T-helper 1 cell treated with Interleukin-12 subunit alpha and Interleukin-12 subunit beta and Interleukin-4 antibody, amounts not matched to agents 30 ng/mL and 1 ng/mL, for 36 hours (primary cell): ENCODE results near the gene RPA1. TPM values are rescaled to one million over a fixed set of nuclear protein-coding genes. Genes with fewer than 3 reads are reported as not detected.
"Not testable (repeated sequence)": the region's sequence is repeated elsewhere in the genome, so short reads cannot be mapped to it uniquely, and the experiment has no call there.

Source experiments
- intact Hi-C: fragments of 100-400 bp; cut with micrococcal nuclease; formaldehyde crosslinking; loops from one replicate; pipeline ENCODE4 v1.15.1; 2024
- total RNA-seq: library from RNA; stranded (reverse); gene quantifications from 2 replicates; pipeline ENCODE4 v1.2.3, GENCODE V29; 2022

RPA1 gene
- total RNA-seq: 260 and 281 TPM in 2 replicates

DNA sequence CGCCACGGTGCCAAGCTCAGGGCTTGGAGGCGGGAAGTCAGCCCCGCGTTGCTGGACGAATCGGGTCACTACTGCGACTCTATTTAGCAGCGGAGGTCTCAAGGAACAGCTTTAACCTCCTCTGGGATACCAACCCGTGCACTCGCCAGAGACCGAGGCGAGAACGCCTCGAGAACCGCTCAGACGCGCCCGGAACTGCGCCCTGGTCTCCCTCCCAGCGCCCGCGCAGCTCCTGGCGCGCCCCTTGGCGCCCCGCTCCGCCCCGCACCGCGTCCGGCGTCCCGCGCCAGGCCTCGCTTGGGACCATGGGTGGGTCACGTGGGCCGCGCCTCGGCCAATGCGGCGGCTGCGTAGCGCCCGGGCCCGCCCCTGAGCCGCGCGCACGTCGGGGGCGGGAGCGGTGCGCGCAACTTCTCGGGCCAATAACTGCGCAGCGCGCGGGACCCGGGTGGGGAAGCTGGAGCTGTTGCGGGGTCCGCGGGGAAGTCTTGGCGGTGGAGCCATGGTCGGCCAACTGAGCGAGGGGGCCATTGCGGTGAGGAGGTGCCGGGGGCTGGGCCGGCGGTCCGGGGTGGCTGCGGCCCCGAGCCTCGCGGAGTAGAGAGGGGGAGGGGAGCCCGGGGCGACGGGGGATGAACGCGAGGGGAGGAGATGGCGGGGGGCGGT is at the start of gene RPA1, which contains the start of gene SMYD4:
Gene RPA1, plus strand, starts transcription at position 414 of the 666 bp plus-strand sequence. Its CDS starts 89 bp downstream, at position 503.
Gene SMYD4, minus strand, starts transcription at position 311 of the 666 bp plus-strand sequence. CDS start 1,908 bp downstream, outside the sequence.
- intact Hi-C loops: loop anchor here (1.0 to 2.0 kb wide), 5 partner anchors 41 to 201 kb away; partner anchors contain the start of genes DPH1 and RILP

DNA sequence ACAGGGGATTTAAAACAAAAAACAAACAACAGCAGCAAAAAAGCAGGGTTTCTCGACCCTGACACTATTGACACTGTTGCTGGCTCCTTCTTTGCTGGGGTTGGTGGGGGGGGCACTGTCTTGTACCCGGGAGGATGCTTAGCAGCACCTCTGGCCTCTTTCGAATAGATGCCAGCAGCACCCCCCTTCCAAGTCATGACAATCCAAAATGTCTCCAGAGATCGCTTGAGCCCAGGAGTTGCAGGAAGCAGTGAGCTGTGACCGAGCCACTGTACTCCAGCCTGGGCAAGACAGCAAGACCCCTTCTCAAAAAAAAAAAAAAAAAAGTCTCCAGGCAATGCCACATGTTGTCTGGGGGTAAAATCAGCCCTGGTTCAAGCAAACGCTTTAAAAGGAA is 47.6 kb upstream of the RPA1 start:
- intact Hi-C loops: no loop called here

DNA sequence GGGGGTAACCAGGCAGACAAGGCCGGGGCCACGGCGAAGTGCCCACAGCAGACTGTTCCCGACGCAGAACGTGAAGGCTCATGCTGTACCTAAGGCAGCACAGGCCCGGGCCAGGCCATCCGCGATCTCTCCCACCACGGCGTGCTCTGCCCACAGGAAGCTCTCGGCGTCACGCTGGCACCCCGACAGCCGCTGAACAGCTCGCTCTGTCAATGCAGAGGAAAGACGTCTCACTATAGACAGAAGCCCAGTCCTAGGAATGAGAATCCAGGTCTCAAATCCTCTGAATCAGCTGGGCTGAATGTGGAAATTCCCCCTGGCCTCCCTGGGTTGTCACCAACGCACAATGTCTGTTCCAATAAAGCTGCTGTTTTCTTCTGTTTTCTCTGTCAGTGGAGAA is 46.5 kb upstream of the RPA1 start:
- intact Hi-C loops: no loop called here

DNA sequence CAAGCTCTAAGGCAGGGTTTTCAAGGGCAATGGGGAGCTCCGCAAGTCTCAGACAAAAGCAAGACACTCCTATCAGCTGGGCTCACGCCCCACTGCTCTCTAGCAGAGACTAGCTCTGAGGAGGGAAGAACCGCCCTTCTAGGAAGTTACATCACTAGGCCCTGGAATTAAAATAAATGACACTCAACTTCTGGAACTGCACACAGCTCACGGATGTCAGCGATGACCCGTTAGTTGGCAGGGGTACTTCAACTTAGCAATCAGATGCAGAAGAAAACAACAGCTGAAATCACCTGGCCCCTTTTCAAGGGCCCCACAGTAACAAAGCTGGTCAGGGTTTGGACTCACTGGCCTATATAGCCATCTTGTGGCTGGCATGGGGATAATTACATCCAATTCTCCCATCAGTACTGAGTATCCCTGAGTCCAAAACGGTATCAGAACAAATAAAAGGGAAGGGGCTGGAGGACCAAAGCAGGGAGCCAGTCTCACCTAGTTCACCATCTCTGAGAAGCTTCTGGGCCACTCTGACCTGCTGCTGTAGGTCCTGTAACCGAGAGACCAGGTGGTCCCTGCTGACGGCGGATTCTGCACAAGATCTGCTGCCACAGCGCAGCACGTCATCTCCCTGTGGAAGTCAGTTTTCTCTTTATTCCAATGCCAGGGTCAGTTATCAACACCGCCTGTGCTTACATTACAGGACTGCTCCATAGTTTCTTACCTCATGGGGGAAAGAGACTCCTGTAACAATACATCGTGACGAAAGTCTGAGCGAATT is 45.8 kb upstream of the RPA1 start:
- intact Hi-C loops: loop anchor here (1.0 kb wide), 3 partner anchors 20 to 115 kb away; no protein-coding TSS in a partner anchor

DNA sequence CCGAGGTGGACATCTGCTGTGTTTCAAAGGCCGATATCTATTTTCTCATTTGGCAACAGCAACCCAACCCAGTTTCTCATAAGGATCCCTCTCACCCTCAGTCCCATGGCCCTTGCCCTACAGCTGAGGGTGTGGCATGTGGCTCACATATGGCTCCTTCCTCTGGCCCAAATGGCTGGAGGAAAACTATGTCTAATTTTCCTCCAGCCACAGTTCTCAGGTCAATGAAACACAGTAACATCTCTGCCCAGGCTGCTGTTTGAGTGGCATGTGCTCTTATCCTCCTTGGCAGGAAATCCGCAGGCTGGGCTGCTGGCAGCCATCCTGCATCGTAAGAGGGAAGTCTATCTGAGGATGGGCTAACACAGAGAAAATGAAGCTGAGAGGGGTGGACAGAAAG is 43.9 kb upstream of the RPA1 start:
- intact Hi-C loops: no loop called here

DNA sequence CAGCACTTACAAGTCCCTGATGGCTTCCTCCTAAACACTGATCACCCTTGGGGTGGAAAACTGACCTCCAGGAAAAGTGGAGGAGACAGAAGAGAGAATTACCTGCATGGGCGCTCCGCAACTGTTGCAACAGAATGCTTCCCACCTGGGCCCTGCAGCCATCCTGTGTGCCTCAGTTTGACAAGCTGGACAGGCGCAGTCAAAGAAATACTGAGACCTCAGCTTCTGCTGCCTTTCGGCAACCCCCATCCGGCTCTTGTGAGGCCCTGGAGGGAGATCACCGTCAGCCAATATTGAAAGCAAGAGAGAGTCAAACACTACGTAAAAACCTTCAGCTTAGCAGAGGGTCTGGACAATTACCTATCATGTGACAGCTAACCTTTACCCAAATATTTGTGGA is 43.1 kb upstream of the RPA1 start:
- intact Hi-C loops: no loop called here

DNA sequence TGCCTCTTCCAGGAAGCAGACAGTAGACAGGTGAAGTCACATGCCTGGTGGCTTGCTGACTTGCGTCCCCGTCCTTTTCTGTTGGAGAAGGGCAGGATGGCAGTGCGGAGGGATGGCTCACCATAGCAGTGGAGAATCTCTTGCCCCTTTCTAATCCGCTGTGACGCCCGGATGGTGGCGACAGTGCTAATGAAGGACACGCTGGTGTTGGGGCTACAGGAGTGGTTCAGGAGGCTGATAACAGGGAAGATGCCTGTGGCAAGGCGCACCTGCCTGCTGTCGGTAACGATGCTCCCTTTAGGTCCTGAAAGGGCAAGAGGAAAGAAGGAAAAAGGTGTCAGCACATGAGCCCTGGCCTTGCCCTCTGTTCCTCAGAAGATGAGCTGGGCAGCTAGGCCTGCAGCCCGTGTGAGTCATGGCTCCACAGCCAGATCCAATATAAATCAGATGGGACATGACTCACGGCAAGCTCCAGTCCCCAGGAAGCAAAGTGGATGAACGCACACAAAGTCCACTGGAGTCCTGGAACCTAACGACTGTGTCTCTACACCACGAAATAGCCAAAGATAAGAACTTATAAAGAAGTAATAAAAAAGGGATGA is 42.4 kb upstream of the RPA1 start:
- intact Hi-C loops: no loop called here

DNA sequence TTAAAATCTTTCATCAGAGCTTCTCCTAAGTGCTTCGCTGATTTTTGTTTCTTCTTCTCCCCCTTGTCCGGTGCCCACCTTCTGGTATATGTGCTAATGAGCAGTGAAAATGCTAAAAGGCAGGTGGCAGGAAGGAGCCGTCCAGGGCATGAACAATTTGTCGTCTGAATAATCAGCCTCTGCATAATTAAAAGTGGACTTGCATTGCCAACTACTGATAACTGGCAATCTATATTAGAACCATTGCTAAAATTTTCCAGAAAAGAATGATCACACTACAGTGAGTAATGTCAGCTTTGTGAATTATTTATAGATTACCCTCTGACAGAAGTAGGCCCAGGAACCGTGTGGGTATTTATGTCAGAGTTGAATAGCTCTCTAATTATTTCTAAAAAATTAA is 39.9 kb upstream of the RPA1 start:
- intact Hi-C loops: no loop called here

DNA sequence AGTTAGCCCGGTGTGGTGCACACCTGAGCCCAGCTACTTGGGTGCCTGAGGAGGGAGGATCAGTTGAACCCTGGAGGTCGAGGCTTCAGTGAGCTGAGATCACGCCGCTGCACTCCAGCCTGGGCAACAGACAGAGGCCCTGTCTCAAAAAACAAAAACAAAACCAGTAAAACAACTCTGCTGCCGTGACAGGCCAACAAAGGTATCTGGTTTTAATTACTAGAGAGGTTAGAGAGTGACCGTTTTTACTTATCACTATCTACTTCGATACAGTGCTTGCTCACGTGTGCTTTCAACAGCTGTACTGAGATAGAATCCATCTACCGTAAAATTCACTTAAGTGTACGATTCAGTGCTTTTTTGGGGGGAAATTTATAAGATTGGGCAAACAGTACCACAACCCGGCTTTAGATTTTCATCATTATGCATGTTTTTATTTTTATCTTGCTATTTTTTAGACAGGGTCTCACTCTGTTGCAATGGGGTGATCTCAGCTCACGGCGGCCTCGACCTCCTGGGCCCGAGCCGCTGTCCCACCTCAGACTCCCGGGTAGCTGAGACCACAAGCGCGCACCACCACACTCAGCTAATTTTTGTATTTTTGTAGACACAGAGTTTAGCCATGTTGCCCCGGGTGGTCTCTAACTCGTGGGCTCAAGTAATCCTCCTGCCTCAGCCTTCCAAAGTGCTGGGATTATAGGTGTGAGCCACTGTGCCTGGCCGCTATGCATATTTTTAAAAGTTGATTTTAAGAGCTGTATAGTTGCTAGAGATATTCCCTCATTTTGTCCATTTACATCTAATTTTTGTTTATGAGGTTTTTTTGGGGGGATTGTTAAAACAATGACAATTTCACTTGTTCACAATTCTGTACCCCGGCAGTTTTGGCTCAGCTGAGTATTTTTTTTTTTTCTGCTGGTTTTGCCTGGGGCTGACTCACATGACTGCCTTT is 37.0 kb upstream of the RPA1 start:
- intact Hi-C loops: no loop called here

DNA sequence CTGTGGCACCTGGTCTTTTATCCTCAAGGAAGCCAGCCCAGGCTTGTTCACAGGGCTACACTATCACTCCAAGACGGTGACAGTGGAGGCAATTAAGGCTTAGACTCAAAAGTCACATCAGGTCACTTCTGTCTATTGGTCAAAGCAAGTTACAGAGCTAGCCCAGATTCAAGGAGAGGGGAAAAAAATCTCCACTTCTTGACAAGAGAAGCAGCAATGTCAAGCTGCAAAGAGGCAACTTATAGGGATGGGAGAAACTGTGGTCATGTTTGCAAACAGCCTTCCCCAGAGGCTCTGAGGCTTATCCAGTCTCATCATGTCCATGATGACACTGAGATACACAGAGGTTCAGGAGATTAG is 36.4 kb upstream of the RPA1 start:
- intact Hi-C loops: no loop called here

DNA sequence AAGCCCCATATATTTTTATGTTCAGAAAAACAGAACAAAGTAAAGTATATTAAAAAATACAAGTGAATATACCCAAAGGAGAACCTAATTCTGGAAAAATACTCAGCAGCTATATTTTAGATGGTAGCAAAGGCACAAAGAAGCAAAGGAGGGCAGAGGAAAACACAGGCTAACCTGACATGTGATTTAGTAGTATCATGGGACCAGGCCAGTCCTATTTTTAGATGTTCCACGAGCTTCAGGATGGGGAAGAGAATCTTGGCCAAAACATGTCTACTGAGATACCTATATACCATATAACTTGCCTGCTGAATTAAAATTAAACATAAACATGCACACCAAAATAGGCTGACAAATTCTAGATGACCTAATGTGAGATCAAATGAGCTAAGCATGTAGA is 33.0 kb upstream of the RPA1 start:
- intact Hi-C loops: no loop called here

DNA sequence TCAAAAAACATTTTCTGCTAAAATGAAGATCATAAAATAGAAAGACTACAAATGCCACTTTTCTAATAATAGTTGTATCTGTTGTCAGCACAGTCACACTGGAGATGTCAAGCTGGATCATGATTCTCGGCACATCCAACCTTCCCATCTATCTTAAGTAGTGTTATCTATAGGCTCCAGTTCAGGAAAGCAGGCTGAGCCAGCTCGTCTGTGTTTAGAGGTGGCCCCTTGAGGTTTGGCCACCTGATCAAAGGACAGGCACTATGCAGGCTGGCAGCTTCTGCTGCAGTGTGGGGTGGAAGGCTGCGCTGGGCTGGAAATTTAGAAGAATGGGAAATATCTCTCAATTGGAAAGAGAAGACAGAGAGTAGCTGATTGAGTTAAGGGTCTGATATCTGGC is 32.5 kb upstream of the RPA1 start:
- intact Hi-C loops: no loop called here

DNA sequence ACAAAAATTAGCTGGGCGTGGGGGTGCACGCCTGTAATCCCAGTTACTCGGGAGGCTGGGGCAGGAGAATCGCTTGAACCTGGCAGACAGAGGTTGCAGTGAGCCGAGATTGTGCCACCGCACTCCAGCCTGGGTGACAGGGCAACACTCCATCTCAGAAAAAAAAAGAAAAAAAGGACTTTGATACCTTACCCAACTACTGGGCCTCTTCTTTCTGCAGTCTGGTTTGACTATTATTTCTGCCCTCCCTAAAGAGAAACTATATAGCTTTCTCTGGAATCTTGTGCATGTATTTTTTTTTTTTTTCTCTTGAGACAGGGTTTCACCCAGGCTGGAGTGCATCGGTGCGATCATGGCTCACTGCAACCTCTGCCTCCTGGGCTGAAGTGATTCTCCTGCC is 32.0 kb upstream of the RPA1 start:
- intact Hi-C loops: not testable (repeated sequence)

DNA sequence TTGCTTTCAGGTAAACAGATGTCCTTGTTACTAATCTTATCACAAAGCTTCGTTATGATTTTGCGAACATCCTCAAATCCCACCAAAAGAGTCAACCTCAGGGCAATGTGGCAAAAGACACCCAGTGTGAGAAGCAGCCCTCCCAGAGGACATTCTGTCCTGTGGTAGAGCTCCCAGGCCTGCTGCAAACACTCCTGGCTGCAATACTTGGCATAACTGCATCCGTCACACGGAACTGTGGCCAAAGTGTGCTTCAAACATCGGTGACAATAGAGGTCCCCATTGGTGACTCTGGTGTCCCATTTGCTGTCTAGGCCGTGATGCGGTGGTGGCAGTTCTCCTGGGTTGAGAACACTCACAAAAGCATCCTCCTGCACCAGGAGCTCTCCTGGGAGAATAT is 29.6 kb upstream of the RPA1 start:
- intact Hi-C loops: no loop called here

DNA sequence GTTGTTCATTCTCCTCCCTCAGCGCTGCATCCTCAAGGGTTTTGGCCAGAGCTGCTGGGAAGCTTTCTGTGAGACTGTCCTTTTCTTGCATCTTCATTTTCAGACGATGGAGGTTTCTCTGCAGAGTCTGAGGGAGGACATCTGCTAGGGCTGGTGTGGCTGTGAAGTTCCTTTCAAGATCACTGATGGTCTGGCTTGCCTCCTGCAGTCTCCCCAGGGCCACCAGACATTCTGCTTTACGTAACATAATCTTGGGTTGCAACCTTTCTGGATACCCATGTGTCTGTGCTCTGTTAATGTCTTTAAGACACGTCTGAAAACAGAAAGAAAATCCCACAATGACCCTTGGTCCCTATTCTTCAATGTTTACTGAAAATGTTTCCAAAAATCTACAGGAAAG is 29.1 kb upstream of the RPA1 start:
- intact Hi-C loops: no loop called here

DNA sequence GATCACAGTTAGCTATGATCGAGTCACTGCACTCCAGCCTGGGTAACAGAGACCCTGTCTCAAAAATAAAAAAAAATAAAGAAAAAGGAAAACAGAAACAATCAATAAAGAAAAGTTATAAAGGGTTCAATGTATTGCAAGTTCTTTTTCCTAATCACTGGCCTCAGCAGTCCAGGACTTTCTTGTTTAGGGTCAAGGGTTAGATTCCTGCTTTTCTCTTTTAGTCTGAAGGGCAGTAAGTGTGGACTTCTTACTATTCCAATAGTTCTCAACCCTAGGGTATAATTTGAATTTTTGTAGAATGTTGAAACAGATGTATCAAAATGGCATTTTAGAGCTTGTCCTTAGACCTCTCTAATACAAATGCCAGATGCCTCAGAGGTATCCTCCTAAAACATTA is 27.4 kb upstream of the RPA1 start:
- intact Hi-C loops: no loop called here

DNA sequence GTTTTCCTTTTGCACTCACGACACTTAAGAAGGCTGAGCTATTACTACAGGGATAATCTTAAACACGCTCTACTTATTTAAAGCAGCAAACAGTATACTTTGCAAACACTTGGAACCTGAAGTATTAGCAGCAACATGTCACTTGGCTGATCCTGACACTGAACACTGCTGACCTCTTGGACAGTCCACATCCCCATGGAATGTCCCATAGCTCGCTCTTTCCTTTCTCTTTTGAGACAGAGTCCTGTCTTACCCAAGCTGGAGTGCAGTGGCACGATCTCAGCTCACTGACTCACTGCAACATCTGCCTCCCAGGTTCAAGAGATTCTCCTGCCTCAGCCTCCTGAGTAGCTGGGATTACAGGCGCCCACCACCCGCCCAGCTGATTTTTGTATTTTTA is 26.5 kb upstream of the RPA1 start:
- intact Hi-C loops: no loop called here

DNA sequence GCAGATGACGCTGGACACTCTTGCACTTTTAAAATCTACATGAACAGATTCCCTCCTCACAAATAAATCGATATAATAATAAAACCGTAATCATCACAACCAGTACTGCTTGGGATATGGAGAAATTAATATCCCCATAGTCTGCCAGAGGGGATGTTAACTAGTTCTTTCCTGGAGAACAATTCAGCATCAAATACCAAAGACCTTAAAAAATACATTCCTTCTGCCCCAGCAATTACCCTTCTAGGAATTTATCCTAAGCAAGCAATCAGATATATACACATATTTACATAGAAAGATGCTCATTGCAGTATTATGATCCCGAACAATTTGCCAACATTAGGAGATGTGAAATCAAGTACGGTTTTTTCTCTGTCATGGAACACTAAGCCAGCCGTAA is 21.9 kb upstream of the RPA1 start:
- intact Hi-C loops: no loop called here

DNA sequence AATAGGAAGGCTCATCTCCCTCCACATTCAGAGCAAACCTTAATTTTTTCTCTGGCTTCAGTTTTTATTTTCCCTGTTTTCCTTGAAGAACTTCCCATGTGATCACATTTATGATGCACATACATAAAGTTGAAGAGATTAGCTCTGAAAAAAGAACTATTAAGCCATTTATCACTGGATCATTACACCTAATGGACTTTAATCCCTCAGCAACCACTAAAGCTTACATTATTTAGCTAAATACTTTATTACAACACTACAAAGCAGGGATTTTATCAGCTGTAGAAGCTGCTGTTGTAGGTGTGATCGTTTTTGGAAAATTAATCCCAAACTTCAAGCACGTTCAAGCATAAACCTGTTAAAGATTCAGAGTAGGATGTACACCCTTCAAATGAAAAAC is 21.2 kb upstream of the RPA1 start:
- intact Hi-C loops: no loop called here

DNA sequence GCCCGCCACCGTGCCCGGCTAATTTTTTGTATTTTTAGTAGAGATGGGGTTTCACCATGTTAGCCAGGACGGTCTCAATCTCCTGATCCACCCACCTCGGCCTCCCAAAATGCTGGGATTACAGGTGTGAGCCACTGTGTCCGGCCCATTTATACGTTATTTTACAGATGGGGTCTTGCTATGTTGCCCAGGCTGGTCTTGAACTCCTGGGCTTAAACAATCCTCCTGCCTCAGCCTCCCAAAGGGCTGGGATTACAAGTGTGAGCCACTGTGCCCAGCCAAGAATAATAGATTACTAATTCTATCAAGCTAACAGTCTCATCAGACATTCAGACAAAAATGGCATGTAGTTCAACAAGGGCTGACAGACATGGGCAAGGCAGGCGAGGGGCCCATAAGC is 20.0 kb upstream of the RPA1 start:
- intact Hi-C loops: not testable (repeated sequence)

DNA sequence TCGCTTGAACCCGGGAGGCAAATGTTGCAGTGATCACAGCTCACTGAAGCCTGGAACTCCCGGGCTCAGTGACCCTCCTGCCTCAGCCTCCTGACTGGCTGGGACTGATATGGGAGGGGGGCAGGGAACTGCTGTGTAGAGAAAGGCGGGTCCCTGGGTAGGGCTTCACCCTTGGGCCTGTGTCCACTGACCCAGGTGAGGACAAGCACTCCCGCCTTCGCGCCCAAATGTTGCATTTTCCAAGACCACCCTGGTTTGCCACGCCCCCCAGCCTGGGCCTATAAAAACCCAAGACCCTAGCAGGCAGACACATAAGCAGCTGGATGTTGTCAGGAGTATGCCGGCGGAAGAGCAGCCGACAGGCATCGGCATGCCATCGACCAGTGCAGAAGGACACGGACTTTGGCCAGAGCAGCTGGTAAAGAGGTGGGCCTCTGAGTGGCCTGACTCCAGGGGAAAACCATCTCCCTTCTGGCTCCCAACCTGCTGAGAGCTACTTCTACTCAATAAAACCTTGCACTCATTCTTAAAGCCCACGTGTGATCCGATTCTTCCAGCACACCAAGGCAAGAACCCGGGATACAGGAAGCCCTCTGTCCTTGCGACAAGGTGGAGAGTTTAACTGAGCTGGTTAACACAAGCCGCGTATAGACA is 19.2 kb upstream of the RPA1 start:
- intact Hi-C loops: no loop called here
